Measurements from ENCODE around the gene VOPP1. TPM values are rescaled to one million over a fixed set of nuclear protein-coding genes. Genes with fewer than 3 reads are reported as not detected.

VOPP1 gene
- total and polyA plus RNA-seq, 8 donors = 15.1 to 37.3 (median 19.2) TPM

GRCh38 chr7:55452971-55453370 is 119.3 kb downstream of the VOPP1 start:
- no peak overlapping the region for H3K4me3 ChIP-seq
- 82 to 95% methylated on average over 4 of the region's 4 CpGs for WGBS, 2 donors
- H3K27me3 ChIP-seq = no peaks in the 10 kb centered on the region
- TF ChIP-seq, protein P1, sequence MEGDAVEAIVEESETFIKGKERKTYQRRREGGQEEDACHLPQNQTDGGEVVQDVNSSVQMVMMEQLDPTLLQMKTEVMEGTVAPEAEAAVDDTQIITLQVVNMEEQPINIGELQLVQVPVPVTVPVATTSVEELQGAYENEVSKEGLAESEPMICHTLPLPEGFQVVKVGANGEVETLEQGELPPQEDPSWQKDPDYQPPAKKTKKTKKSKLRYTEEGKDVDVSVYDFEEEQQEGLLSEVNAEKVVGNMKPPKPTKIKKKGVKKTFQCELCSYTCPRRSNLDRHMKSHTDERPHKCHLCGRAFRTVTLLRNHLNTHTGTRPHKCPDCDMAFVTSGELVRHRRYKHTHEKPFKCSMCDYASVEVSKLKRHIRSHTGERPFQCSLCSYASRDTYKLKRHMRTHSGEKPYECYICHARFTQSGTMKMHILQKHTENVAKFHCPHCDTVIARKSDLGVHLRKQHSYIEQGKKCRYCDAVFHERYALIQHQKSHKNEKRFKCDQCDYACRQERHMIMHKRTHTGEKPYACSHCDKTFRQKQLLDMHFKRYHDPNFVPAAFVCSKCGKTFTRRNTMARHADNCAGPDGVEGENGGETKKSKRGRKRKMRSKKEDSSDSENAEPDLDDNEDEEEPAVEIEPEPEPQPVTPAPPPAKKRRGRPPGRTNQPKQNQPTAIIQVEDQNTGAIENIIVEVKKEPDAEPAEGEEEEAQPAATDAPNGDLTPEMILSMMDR (IDR thresholded peaks at IDR 0.05) = no peak
- no peak overlapping the region for H3K27ac ChIP-seq
- DNase-seq (no peak), ATAC-seq (no peak), FAIRE-seq (no peak)
- H3K9me3 ChIP-seq = no peaks in the 10 kb centered on the region
- H3K36me3 ChIP-seq = no peaks in the 10 kb centered on the region
- intact Hi-C loops (cut with DNase I) = no loop called here
- no peaks in the 10 kb centered on the region for H3K4me1 ChIP-seq

GRCh38 chr7:55449992-55450535 is 122.2 kb downstream of the VOPP1 start:
- 84 to 92% methylated on average over 8 of the region's 8 CpGs for WGBS, 2 donors
- no peaks in the 10 kb centered on the region for H3K4me1 ChIP-seq
- no peak overlapping the region for H3K27ac ChIP-seq
- no peak for FAIRE-seq
- H3K27me3 ChIP-seq = no peaks in the 10 kb centered on the region
- intact Hi-C loops (cut with DNase I) = no loop called here
- H3K4me3 ChIP-seq = no peak overlapping the region
- DNase-seq = no peak
- no peaks in the 10 kb centered on the region for H3K36me3 ChIP-seq
- ATAC-seq = no peak
- TF ChIP-seq, protein P1 (IDR thresholded peaks at IDR 0.05) = no peak
- no peaks in the 10 kb centered on the region for H3K9me3 ChIP-seq

GRCh38 chr7:55449205-55449991 is 122.9 kb downstream of the VOPP1 start:
- DNase-seq = peak in 1 of 6 donors; percentile 69
- FAIRE-seq = no peak
- intact Hi-C loops (cut with DNase I) = no loop called here
- H3K36me3 ChIP-seq = no peaks in the 10 kb centered on the region
- no peak for ATAC-seq
- no peaks in the 10 kb centered on the region for H3K27me3 ChIP-seq
- H3K4me3 ChIP-seq = no peak overlapping the region
- H3K27ac ChIP-seq = no peak overlapping the region
- H3K4me1 ChIP-seq = no peaks in the 10 kb centered on the region
- no peaks in the 10 kb centered on the region for H3K9me3 ChIP-seq
- 36% methylated on average over 53 to 56 of the region's 56 CpGs for WGBS, 2 donors
- TF ChIP-seq, protein P1 (IDR thresholded peaks at IDR 0.05) = no peak

DNA sequence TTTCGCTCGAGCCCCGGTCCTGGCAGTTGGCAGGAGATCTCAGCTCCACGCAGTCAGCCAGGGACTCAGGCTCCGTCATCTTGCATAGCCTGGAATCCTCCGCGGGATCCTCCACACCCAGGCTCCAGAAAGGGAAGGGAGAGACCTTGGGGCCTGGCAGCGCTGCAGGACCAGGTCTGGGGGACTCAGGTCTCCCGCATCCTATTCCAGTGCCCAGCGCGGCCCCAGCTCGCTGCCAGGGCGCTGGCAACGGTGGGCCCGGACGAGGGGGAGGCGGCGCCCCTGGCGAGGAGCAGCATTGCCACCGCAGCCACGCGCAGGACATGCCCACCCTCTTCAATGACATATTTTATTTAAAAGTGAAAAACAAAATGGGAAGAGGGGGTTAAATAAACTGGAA is 123.8 kb downstream of the VOPP1 start:
- Histone ChIP-seq H3K27me3 (no peaks in the 10 kb centered on the region), H3K36me3 (no peaks in the 10 kb centered on the region), H3K27ac (no peak overlapping the region), H3K4me1 (no peaks in the 10 kb centered on the region), H3K4me3 (no peak overlapping the region), H3K9me3 (no peaks in the 10 kb centered on the region)
- intact Hi-C loops (cut with DNase I) = no loop called here
- ATAC-seq (no peak), FAIRE-seq (no peak), DNase-seq (no peak)
- TF ChIP-seq, protein P1 (IDR thresholded peaks at IDR 0.05) = no peak
- WGBS, 2 donors = 75 to 79% methylated on average over 22 of the region's 22 CpGs

DNA sequence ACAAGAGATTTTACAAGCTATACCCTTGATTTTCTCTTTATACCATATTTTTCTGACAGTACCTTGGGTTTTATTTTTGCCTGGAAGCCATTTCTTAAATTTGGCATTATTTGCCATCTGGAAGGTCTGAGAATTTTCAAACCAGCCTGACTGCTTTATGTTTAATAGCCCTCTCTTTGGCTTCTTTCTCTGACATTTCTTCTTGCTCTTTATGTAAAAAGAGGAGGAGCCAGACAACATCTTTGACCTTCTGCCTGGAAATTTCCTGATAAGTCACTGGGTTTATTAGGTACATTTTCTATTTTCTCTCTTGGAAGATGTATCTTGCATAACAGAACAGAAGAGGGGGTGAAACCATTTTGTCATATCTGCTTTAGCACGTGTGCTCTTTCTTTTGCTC is 127.5 kb downstream of the VOPP1 start:
- H3K27me3 ChIP-seq = no peaks in the 10 kb centered on the region
- DNase-seq (no peak), ATAC-seq (no peak), FAIRE-seq (no peak)
- WGBS, 2 donors = 45 to 69% methylated on average over 1 of the region's 1 CpG
- no peaks in the 10 kb centered on the region for H3K36me3 ChIP-seq
- intact Hi-C loops (cut with DNase I) = no loop called here
- H3K27ac ChIP-seq = no peak overlapping the region
- H3K9me3 ChIP-seq = no peaks in the 10 kb centered on the region
- TF ChIP-seq, protein P1 (IDR thresholded peaks at IDR 0.05) = no peak
- no peak overlapping the region for H3K4me3 ChIP-seq
- H3K4me1 ChIP-seq = no peaks in the 10 kb centered on the region
